Tibial nerve (tissue), 4 donors: Measurements from ENCODE around the gene FMN2. TPM values are rescaled to one million over a fixed set of nuclear protein-coding genes. Genes with fewer than 3 reads are reported as not detected.
"Not testable (repeated sequence)": the region's sequence is repeated elsewhere in the genome, so short reads cannot be mapped to it uniquely, and the experiment has no call there.

Source experiments
- DNase-seq, 2 donors: peaks; one replicate each; pipeline ENCODE4 v3.0.0-alpha.2; 2019; ENCODE audit warnings: low spot score in 2 of 2
- H3K27ac ChIP-seq, 4 donors: fragments of 200-600 bp; sonication (generic) in 3 of 4; one replicate each; pipeline ENCODE4 v1.5.1; 2017 to 2019; ENCODE audit warnings: mild to moderate bottlenecking in 1 of 4
- H3K27me3 ChIP-seq, 2 donors: fragments of 200-600 bp; sonication (generic) in 1 of 2; one replicate each; pipeline versions ENCODE4 v1.5.1 to v1.6.0; 2017 to 2019
- H3K36me3 ChIP-seq, 3 donors: fragments of 200-600 bp; sonication (generic); one replicate each; pipeline ENCODE4 v1.5.1; 2018 to 2019
- H3K4me1 ChIP-seq, 4 donors: fragments of 200-600 bp; sonication (generic) in 3 of 4; one replicate each; pipeline ENCODE4 v1.5.1; 2017 to 2019
- H3K4me3 ChIP-seq, 4 donors: fragments of 200-600 bp; sonication (generic) in 3 of 4; one replicate each; pipeline ENCODE4 v1.5.1; 2017 to 2019; ENCODE audit warnings: mild to moderate bottlenecking in 1 of 4, moderate library complexity in 1 of 4
- H3K9me3 ChIP-seq, 4 donors: fragments of 200-600 bp; sonication (generic) in 3 of 4; one replicate each; pipeline ENCODE4 v1.5.1; 2017 to 2019
- EP300 ChIP-seq, 2 donors: sonication (generic); formaldehyde crosslinking; IDR thresholded peaks; one replicate each; pipeline ENCODE4 v1.6.1; 2017; ENCODE audit warnings: antibody characterized with exemption in 2 of 2, mild to moderate bottlenecking in 1 of 2
- POLR2A ChIP-seq, 2 donors: fragments of 450-650 bp; IDR thresholded peaks; one replicate each; pipeline ENCODE4 v1.6.1; 2017; ENCODE audit warnings: antibody characterized with exemption in 2 of 2, mild to moderate bottlenecking in 2 of 2, moderate library complexity in 2 of 2
- WGBS, 2 donors: methylation state at CpG; one replicate each; pipeline ENCODE4 v1.1.5; 2018; 5-methylcytosine and 5-hydroxymethylcytosine counted together
- total RNA-seq, 4 donors: library from RNA; depleted of rRNA; stranded (reverse); fragments of >200 nt; gene quantifications; one replicate each; pipeline ENCODE4 v1.1.0, GENCODE V29; 2016
- TF ChIP-seq, protein P1 (sequence below), 5 experiments: fragments of 200-600 bp in 3 of 5; fragments of 450-650 bp in 2 of 5; sonication (generic) in 3 of 5; IDR thresholded peaks; one replicate each; pipeline ENCODE4 v1.5.1; 2016 to 2019; ENCODE audit warnings: antibody characterized with exemption in 5 of 5, mild to moderate bottlenecking in 3 of 5, moderate library complexity in 2 of 5

The FMN2 gene
- total RNA-seq, 4 donors from 2014 or later, result 16.7 to 24.9 (median 24.4) TPM

DNA sequence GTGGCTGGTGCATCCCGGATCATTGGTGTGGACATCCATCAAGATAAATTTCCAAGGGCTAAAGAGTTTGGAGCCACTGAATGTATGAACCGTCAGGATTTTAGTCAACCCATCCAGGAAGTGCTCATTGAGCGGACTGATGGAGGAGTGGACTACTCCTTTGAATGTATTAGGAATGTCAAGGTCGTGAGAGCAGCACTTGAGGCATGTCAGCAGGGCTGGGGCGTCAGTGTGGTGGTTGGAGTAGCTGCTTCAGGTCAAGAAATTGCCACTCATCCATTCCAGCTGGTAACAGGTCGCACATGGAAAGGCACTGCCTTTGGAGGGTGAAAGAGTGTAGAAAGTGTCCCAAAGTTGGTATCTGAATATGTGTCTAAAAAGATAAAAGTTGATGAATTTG lies 79.1 kb downstream of the FMN2 start:
- Histone ChIP-seq H3K9me3 (peaks cover 0 to under 1% (median 0%) of the 10 kb centered on the region in 4 donors), H3K27ac (no peak overlapping the region), H3K36me3 (no peaks in the 10 kb centered on the region), H3K4me1 (no peaks in the 10 kb centered on the region), H3K27me3 (no peaks in the 10 kb centered on the region), H3K4me3 (no peak overlapping the region)
- 79 to 81% methylated on average over 6 of the region's 6 CpGs for WGBS, 2 donors
- TF ChIP-seq, protein P1, sequence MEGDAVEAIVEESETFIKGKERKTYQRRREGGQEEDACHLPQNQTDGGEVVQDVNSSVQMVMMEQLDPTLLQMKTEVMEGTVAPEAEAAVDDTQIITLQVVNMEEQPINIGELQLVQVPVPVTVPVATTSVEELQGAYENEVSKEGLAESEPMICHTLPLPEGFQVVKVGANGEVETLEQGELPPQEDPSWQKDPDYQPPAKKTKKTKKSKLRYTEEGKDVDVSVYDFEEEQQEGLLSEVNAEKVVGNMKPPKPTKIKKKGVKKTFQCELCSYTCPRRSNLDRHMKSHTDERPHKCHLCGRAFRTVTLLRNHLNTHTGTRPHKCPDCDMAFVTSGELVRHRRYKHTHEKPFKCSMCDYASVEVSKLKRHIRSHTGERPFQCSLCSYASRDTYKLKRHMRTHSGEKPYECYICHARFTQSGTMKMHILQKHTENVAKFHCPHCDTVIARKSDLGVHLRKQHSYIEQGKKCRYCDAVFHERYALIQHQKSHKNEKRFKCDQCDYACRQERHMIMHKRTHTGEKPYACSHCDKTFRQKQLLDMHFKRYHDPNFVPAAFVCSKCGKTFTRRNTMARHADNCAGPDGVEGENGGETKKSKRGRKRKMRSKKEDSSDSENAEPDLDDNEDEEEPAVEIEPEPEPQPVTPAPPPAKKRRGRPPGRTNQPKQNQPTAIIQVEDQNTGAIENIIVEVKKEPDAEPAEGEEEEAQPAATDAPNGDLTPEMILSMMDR (IDR thresholded peaks at IDR 0.05), result no peak
- TF ChIP-seq EP300 (IDR thresholded peaks at IDR 0.05) (no peak), POLR2A (IDR thresholded peaks at IDR 0.05) (no peak)
- DNase-seq, result no peak

DNA sequence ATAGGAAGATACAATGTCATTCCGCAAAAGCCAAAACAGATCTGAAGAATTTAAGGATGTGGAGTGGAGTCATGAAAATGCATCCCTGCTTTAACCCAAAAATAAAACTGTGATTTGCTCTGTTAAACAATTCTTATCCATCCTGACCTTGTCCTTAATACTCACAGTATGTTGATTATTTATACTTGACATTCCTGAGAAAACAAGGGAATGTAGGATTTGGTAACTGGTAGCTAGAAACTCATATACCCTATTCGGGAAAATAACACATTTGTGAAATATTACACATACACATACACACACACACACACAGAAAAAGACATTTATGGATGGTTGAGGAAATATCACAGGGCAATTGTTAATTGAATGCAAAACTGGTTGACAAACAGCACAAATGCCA lies 80.2 kb downstream of the FMN2 start:
- H3K4me3 ChIP-seq, result no peak overlapping the region
- TF ChIP-seq, protein P1 (IDR thresholded peaks at IDR 0.05), result no peak
- no peak for TF ChIP-seq EP300 (IDR thresholded peaks at IDR 0.05)
- no peak for TF ChIP-seq POLR2A (IDR thresholded peaks at IDR 0.05)
- H3K9me3 ChIP-seq, result no peaks in the 10 kb centered on the region
- no peaks in the 10 kb centered on the region for H3K27me3 ChIP-seq
- 71 to 81% methylated on average over 2 of the region's 2 CpGs for WGBS, 2 donors
- H3K36me3 ChIP-seq, result no peaks in the 10 kb centered on the region
- H3K4me1 ChIP-seq, result no peaks in the 10 kb centered on the region
- H3K27ac ChIP-seq, result no peak overlapping the region
- no peak for DNase-seq

DNA sequence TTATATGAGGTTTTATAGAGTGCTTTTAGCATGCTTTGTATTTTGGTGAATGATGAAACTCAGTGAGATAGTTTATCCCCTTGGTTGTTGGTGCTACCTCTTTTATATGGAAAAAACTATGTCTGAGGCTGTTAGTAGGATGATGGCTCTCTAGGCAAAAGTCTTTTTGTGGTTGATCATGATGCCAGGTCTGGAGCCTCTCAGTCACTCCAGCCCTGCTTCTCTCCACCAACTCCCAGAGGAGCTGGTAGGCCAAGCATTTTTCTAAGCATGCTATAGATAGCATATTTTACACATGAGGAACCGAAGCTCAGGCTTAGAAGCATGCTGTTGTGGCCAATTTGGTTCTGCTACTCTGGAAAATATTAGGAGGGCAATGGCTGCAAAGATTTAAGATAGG lies 82.2 kb downstream of the FMN2 start:
- Histone ChIP-seq H3K27ac (no peak overlapping the region), H3K27me3 (no peaks in the 10 kb centered on the region), H3K36me3 (no peaks in the 10 kb centered on the region), H3K4me3 (no peak overlapping the region), H3K9me3 (no peaks in the 10 kb centered on the region), H3K4me1 (no peaks in the 10 kb centered on the region)
- TF ChIP-seq EP300 (IDR thresholded peaks at IDR 0.05) (no peak), POLR2A (IDR thresholded peaks at IDR 0.05) (no peak)
- TF ChIP-seq, protein P1 (IDR thresholded peaks at IDR 0.05), result no peak
- WGBS, 2 donors, result 83% methylated on average over 1 of the region's 1 CpG
- DNase-seq, result no peak

DNA sequence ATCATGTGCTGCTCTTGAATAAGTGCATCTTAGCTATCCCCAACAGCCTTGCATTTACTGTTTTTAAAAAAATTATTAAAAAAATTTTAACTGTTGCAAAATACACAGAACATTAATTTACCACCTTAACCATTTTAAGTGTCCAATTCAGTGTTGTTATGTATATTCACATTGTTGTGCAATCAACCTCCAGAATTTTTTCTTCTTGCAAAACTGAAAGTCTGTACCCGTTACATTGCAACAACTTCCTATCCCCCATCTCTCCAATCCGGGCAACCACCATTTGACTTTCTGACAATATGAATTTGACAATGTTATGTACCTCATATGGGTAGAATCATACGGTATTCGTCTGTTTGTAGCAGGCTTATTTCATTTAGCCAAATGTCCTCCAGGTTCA lies 83.1 kb downstream of the FMN2 start:
- no peak for DNase-seq
- Histone ChIP-seq H3K4me1 (no peaks in the 10 kb centered on the region), H3K4me3 (no peak overlapping the region), H3K9me3 (no peaks in the 10 kb centered on the region), H3K27me3 (no peaks in the 10 kb centered on the region), H3K36me3 (no peaks in the 10 kb centered on the region), H3K27ac (no peak overlapping the region)
- TF ChIP-seq POLR2A (IDR thresholded peaks at IDR 0.05) (no peak), EP300 (IDR thresholded peaks at IDR 0.05) (no peak)
- TF ChIP-seq, protein P1 (IDR thresholded peaks at IDR 0.05), result no peak
- WGBS, 2 donors, result 87 to 89% methylated on average over 4 of the region's 4 CpGs

DNA sequence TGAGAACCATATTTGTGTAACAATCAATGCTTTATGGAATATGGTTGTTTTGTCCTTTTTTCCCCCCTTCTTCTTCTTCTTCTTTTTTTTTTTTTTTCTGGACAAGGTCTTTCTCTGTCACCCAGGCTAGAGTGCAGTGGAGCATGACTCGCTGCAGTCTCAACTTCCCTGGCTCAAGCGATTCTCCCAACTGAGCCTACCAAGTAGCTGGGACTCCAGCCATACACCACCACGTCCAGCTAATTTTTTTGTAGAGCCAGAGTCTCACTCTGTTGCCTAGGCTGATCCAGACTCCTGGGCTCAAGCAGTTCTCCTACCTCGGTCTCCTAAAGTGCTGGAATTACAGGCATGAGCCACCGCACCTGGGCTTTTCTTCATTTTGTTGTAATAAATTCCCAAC lies 86.7 kb downstream of the FMN2 start:
- Histone ChIP-seq H3K36me3 (no peaks in the 10 kb centered on the region), H3K4me1 (no peaks in the 10 kb centered on the region), H3K9me3 (no peaks in the 10 kb centered on the region), H3K4me3 (no peak overlapping the region), H3K27me3 (no peaks in the 10 kb centered on the region), H3K27ac (no peak overlapping the region)
- 74 to 83% methylated on average over 5 of the region's 5 CpGs for WGBS, 2 donors
- no peak for TF ChIP-seq POLR2A (IDR thresholded peaks at IDR 0.05)
- TF ChIP-seq, protein P1 (IDR thresholded peaks at IDR 0.05), result no peak
- TF ChIP-seq EP300 (IDR thresholded peaks at IDR 0.05), result no peak
- DNase-seq, result no peak

DNA sequence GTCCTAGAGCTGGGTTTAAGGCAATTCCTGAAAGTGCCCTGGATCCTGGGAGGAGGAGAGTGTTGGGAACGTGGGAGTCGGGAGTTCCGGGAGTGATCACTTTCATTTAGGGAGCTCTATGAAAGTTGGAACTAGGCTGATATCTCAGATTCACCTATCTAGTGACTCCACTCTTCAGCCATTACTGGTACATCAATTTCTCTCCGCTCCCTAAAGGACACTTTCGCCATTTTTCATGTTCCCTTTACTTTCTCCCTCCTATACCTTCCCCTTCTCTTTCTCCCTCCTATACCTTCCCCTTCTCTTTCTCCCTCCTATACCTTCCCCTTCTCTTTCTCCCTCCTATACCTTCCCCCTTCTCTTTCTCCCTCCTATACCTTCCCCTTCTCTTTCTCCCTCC lies 93.0 kb downstream of the FMN2 start:
- 79 to 85% methylated on average over 5 of the region's 5 CpGs for WGBS, 2 donors
- not testable (repeated sequence) for DNase-seq

More for the DNA sequence above, 93.0 kb downstream of the FMN2 start:
- not testable (repeated sequence) for H3K4me3 ChIP-seq, H3K36me3 ChIP-seq, H3K27me3 ChIP-seq, H3K9me3 ChIP-seq, H3K4me1 ChIP-seq, H3K27ac ChIP-seq
